HL-60 (cell line): Measurements from ENCODE around the gene KAZN.

Experiments
- GABPA ChIP-seq: IDR thresholded peaks from 2 replicates; pipeline ENCODE4 v1.6.1; 2012; ENCODE audit warnings: low read depth
- POLR2AphosphoS5 ChIP-seq: IDR thresholded peaks from 2 replicates; pipeline ENCODE4 v1.6.1; 2012; ENCODE audit warnings: low read depth
- SPI1 ChIP-seq: IDR thresholded peaks from 2 replicates; pipeline ENCODE4 v1.6.1; 2012; ENCODE audit warnings: low read depth, mild to moderate bottlenecking, borderline replicate concordance
- TF ChIP-seq, protein P1 (sequence below): IDR thresholded peaks from one replicate; pipeline ENCODE4 v1.5.1; 2011; ENCODE audit warnings: low read length, control low read depth, inconsistent platforms; ENCODE audit not compliant: insufficient read depth

DNA sequence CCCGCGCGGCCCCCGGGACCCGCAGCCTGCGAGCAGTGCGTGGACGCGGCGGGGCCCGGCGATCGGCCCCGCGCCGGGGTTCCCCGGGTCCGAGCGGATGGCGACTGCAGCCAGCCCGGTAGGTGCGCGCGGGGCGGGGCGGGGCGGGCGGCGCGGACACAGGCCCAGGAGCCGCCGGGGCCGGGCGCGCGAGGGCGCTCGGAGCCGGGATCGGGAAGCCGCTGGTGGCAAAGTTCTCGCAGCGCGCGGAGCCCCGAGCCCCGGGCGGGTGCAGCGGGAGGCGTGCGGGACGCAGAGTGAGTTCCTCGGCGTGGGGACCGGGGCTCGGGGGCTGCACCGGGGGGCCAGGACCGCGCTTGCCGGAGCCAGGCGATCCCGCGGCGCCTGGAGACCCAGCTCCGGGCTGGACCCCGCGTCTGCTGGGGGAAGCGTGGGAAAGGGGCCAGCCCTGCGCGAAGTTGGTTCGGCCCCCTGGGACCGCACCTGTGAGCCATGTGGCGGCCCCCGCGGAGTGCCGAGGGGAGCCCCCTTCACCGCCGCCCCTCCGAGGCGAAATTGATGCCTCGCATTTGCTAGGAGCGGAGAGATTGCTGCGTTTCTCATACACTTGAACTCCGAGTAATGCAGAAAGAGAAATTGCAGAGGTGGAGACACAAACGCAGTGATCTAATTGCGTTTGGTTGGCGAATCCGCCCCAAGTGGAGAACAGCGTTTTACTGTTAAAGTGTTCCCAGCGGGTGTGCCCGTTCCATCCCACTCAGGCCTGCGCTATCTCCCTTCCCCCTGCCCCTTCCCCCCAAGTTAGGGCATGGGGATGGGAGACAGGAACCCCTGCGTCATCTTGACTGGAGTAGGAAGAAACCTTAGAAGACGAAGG, 326.2 kb downstream of the KAZN start:
- TF ChIP-seq, protein P1, sequence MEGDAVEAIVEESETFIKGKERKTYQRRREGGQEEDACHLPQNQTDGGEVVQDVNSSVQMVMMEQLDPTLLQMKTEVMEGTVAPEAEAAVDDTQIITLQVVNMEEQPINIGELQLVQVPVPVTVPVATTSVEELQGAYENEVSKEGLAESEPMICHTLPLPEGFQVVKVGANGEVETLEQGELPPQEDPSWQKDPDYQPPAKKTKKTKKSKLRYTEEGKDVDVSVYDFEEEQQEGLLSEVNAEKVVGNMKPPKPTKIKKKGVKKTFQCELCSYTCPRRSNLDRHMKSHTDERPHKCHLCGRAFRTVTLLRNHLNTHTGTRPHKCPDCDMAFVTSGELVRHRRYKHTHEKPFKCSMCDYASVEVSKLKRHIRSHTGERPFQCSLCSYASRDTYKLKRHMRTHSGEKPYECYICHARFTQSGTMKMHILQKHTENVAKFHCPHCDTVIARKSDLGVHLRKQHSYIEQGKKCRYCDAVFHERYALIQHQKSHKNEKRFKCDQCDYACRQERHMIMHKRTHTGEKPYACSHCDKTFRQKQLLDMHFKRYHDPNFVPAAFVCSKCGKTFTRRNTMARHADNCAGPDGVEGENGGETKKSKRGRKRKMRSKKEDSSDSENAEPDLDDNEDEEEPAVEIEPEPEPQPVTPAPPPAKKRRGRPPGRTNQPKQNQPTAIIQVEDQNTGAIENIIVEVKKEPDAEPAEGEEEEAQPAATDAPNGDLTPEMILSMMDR = no peak
- TF ChIP-seq POLR2AphosphoS5 (no peak), GABPA (no peak), SPI1 (no peak)
